Stimulated activated CD8-positive, alpha-beta memory T cell treated with anti-CD3 and anti-CD28 coated beads, Interleukin-15, amount 100 ng/mL, for 1 hour (primary cell): ENCODE results near the gene TTC23L.
"Not testable (repeated sequence)": the region's sequence is repeated elsewhere in the genome, so short reads cannot be mapped to it uniquely, and the experiment has no call there.

ENCODE experiments used
- DNase-seq: peaks from one replicate; pipeline ENCODE4 v3.0.0-alpha.2; 2020; ENCODE audit warnings: low read depth

The TTC23L gene, protein sequence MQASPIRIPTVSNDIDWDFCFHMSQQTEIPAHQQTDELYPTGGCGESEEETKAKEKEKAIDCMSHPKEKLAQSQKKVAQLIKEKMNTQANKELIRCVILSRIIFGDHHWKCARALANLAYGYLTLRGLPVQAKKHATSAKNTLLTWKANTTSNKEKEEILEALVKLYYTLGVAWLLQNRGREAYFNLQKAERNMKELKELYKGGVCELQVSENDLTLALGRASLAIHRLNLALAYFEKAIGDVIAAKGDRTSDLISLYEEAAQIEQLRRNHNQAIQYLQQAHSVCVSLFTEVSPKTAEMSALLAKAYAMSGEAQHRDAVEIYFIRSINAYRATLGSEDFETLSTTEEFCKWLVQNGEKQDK

DNA sequence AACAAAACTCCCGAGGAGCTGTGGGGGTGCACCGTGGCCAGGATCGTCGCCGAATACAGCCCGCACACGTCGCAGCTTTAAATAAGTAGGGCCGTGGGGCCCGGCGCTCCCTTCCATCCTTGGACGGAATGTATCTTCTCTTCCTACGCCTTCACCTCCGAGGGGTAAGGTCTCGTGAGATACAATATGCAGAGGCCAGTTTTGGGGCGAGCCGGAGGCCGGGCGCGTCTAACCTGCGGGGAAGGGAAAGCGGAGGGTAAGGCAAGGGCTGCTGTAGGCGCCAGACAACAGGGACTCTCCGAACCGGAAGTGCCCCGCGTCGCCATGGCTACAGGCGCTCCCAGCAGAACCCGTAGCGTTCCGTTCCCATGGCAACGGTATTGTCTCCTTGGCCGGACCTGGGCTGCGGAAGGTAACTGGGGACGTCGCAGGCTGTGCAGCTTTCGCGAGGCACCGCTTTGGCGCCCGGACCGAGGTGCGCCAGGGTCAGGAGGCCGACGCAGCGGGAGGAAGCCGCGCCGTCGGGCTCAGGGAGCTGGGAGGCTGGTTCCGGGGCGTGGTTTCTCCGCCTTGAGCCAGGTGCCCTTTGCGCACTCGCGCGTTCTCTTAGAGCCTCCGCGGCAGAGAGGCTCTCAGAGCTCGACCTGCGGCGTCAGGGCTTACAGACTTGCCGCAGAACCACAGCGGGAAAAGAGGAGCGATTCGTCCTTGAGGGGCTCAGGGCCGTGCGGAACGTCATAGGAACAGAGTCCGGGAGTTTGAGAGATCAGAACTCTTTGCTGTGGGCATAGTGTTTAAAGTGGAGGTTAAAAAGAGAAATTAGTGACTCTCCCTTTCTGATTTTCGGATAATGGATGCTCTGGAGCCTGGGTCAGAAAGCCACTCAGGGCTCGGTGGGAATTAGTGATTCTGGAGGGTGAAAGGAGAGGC, at the start of gene TTC23L:
TSS of gene TTC23L (plus strand) at position 380 of the 930 bp plus-strand sequence. CDS start 1,508 bp downstream, outside the sequence.
- peak; percentile 74 for DNase-seq

DNA sequence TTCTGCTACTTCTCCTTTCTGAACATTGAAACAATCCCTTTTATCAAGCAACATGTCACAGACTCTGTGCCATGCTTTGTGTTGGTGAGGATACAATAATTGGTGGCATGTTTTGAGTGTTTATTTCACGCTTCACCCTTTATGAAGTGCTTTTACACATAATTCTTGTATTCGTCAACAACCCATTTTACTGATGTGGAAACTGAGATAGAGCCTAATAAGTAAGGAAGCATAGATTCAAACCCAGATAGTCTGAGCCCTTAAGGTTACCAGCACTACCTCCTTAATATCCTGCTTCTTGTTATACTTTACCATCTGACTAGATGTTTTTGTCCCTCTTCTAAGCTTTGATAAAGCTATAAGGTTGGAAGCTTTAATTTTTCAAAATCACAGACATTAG, 49.3 kb upstream of the TTC23L start:
- no peak for DNase-seq

DNA sequence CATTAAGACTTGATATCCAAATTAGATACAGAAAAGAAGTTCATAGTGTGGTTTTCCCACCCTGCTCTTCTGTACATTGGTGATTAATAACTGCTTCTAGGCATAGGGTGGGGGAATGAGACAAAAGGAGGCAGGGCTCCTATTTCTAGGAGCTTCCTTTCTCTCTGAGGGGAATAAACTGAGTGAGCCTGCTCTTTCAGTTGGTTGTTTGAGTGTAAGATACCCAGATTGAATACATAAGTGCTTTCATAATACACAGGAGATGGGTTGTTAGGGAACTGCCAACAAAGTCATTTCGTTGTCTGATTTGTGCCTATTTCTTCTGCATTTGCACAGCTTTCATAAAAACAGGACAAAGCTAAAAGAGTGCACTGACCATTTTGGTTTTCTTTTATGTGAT, 48.9 kb upstream of the TTC23L start:
- DNase-seq: no peak

DNA sequence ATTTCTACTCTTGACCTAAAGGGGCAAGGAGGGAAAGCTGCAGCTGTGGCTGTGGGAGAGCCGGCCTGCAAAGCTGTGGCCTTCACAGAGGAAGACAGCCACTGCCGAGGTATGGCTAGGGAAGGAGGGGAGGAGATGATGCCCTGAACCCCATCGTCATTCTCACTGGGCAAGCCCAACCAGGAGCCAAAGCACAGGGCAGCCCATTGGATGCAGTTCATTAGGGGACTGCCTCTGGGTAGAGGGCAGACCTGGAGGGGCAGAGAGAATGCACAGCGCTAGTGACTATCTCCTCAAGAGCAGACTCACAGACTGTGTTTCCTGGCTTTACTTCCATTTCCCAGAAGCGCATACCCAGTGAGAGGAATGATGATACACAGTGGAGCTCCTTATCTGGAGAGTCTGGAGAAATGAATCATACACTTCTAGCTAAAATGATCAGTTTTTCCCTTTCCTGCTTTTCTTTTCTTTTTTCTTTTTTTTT, 47.2 kb upstream of the TTC23L start:
- no peak for DNase-seq

DNA sequence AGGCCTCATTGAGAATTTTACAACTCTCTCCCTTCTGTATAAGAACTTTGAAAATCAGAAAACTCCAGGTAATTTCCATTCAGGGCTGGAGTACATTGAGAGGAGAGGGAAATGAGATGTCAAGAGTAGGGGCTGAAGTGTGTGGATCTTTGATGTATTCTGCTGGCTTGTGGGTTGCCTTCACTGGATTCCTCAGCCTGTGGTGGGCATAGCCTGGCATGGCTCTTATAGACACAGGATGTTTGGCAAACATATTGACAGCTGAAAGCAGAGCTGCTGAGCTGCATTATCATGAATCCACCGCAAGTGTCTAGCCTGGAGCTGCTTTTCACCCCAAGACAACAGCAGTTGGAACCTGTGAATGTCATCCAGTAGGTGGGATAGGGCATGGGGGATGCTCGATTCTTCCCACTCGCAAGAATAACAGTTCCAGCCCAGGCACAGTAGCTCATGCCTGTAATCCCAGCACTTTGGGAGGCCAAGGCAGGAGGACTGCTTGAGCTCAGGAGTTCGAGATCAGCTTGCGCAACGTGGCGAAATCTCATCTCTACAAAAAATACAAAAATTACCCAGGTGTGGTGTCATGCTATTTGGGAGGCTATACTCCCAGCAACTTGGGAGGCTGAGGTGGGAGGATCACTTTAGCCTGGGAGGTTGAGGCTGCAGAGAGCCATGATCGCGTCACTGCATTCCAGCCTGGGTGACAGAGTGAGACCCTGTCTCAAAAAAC, 36.0 kb upstream of the TTC23L start:
- no peak for DNase-seq

DNA sequence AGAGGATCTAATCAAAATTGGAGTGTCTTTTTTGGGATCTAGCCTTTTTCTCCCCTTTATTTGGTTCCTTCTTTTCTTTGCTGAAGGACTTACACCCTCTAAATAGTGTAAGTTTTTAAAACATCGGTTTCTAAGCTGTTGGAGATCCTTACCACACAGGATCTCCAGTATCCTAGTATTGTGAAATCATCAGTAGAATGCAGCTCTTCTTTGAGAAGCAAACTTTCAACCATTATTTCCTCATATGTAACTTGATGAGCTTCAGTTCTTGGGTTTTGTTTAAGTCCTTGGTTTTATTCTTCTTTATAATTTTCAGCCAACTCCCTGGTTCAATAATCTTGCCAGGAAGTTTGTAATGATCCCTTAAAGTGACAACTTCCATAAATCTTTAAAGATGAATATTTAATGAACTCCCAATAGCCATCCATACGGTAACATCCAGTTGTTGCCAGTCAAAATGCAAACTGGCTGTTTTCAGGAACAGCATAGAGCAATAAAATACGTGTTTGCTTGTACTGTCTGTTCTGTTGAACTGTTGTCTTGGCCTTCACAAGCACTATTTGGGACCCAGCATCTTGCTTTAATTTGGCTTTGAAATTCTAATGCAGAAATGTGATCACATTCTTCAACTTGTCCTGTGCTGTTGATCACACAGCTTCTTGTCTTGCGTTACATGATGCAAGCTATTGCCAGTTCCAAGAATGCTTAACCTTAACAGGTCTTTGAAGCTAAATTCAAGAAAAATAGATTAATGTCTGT, 34.8 kb upstream of the TTC23L start:
- DNase-seq: no peak

DNA sequence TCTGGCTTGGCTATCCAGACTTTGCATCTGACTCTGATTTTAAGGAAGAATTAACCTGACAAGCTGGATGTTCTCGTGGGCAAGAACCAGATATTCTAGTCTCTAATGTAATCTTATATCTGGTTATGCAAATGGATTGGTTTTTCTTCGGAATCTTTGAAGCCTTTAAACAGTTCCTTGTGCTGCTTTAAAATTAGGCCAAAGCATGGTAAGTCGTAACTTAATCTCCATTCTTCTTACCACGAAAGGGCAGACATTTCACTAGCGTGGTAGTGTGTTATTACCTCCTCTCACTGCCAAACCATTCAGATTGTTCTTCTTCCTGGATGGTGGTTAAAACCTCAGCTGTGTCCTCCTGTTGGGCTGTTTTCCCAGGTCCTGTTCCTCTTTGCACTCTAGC, 34.1 kb upstream of the TTC23L start:
- DNase-seq: no peak

DNA sequence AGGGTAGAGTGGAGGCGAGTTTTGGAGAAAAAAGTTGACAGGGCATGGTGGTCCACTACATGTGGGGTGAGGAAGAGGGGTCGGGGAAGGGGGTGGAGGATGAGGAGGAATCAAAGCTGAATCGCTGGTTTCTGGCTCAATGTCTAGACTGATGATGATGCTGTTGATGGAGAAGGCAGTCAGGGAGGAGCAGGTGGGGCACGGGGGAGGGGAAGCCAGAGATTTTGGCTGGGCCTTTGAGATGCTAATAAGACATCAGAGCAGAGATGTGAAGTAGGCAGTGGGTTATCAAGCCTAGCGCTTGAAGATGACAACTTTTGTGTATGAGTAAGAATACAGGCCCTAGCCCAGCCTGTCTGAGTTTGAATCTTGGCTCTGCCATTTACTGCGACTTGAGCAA, 32.4 kb upstream of the TTC23L start:
- no peak for DNase-seq

DNA sequence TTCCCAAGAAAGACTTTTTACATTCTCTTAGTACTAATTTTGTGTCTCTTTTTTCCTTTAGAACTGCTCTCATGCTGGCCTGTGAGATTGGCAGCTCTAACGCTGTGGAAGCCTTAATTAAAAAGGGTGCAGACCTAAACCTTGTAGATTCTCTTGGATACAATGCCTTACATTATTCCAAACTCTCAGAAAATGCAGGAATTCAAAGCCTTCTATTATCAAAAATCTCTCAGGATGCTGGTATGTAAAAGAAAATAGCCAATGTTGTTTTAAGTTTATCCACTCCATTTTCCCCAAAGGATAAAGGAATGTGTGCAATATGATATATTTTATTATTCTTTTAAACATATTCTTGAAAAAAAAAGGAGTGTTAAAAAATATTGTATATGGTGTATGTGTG, 27.3 kb upstream of the TTC23L start:
- DNase-seq: no peak

DNA sequence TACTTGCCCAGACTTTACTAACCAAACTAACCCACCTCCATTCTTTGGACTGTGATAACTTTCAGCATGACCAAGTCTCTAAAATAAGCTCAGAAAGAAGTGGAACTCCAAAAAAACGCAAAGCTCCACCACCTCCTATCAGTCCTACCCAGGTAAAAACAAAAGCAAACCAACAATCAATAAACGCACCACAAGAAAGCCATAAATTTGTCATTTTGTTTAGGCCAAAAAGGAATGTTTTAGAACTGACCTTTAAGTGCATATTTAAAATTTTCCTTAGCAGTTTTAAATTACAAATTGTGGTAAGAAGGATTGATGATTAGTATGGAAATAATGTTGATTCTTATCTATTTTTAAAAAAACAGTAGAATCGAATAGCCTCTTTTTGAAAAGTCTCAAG, 25.5 kb upstream of the TTC23L start:
- no peak for DNase-seq

DNA sequence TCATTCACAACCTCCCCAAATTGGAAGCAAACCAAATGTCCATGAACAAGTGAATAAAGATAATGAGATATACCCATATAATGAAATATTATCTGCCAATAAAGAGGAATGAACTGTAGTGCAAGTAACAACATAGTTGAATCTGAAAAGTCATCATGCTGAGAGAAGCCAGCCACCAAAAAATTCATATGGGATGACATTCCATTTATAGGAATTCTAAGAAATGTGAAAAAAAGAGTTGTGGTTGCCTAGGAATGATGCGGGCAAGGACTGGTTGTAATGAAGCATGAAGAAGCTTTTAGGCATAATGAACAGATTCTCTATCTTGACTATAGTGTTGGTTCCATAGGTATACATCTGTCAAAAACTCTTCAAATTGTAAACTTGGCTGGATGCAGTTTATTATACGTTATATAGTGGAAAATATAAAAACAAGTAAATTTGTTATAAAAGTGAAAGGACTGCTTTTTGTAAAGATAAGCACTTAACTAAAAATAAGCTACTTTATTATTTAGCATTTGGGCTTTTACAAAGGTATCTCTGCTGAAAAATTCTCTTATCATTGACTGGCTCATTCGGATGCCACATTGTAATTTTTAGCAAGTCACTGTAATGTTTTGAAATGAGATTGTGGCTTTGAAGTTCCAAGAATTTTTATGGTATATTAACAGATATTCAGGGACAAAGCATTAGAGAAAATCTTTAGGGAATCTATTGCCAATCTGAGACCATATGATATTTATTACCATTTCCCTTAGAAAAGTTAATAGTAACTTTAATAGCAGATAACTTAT, 21.2 kb upstream of the TTC23L start:
- no peak for DNase-seq

DNA sequence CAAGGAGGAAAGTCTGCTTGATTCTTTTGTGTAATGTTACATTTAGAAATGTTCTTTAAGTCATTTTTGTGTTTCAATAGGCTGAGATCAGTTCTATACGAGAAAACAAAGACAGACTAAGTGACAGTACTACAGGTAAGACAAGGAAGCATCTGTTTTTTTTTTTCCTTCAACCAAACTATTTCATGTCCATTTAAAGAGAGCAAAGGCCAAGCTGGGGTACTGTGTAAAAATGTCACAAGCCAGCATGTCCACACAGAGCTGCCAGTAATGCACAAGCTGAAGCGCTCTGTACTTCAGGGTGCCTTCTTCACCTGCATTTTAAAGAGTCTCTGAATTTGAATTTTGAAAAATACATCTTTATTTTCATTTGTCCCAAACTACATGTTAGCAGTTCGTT, 20.2 kb upstream of the TTC23L start:
- DNase-seq: no peak

DNA sequence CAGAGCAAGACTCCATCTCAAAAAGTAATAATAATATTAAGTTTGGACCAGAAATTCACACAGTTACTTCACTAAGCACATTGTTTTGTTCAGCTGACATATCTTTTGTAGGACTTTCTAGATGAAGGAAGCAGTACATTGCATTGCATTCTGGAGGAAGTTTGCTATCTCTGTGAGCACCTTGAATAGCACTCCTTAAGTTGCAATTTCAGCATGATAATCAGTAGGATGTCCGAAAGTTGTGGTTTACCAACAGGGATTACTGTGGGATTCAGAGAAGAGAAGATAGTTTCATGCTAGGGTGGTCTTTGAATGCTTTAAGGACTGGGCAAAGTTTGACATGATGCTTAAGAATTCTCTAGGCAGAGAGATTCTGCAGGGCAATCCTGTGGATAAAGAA, 18.4 kb upstream of the TTC23L start:
- DNase-seq: no peak

DNA sequence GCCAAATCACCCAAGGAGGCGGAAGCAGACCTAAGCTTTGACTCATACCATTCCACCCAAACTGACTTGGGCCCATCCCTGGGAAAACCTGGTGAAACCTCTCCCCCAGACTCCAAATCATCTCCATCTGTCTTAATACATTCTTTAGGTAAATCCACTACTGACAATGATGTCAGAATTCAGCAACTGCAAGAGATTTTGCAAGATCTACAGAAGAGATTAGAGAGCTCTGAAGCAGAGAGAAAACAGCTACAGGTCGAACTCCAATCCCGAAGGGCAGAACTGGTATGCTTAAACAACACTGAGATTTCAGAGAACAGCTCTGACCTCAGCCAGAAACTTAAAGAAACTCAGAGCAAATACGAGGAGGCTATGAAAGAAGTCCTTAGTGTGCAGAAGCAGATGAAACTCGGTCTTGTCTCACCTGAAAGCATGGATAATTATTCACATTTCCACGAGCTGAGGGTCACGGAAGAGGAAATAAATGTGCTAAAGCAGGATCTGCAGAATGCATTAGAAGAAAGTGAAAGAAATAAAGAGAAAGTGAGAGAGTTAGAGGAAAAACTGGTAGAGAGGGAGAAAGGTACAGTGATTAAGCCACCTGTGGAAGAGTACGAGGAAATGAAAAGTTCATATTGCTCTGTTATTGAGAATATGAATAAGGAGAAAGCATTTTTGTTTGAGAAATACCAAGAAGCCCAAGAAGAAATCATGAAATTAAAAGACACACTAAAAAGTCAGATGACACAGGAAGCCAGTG, 15.8 kb upstream of the TTC23L start:
- no peak for DNase-seq

DNA sequence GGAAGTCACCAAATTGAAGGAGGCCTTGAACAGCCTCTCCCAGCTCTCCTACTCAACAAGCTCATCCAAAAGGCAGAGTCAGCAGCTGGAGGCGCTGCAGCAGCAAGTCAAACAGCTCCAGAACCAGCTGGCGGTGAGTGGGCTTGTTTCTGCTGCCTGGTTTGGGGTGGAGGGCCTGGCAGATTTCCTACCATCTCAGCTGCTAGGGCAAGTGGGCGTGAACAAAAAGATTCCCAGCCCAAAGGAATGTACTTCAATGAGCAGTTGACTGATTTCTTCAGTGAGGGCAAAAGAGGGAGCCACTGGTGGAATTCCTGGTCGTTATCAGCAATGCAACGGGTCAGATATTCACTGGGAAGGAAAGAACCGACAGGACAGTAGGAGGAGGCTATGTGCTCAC, 12.6 kb upstream of the TTC23L start:
- DNase-seq: no peak

DNA sequence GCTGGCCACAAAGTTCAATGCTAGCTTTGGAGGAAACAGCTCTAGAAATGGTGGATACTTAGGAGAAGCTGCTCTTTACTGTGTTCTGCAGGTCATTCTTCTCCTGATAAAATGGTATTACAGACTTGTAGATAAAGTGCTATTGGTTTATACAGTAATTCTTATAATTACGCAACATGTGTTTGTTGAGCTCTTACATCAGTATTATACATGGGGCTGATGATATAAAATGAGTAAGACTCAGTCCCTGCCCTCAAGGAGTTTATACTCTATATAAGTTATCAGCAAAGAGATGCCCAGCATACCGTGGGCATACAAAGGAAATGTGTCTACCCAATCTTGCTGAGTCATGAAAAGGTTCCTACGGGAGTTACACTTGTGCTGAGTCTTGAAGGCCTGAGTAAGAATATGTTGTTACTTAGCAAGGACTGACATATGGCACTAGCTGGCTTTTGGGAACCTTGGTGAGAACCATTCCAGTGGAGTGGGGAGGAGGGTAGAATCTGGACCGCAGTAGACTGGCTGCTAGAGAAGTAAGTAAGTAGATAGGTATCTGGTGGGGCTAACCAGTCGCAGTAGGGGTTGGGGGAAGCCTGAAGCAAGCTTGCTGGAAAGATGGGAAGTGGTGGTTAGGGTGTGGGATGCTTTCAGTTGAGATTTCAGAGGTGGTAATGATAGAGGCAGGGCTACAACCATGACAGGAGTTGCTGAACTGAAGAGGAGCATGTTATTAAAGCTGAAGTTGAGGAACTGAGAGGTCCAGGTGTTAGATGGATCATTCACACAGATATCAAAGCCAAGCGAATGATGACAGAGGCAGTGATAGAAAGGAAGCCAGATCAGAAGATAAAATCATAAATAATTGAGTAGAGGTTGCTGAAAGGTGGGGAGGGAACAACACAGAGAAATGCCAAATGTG, 11.1 kb upstream of the TTC23L start:
- DNase-seq: no peak

DNA sequence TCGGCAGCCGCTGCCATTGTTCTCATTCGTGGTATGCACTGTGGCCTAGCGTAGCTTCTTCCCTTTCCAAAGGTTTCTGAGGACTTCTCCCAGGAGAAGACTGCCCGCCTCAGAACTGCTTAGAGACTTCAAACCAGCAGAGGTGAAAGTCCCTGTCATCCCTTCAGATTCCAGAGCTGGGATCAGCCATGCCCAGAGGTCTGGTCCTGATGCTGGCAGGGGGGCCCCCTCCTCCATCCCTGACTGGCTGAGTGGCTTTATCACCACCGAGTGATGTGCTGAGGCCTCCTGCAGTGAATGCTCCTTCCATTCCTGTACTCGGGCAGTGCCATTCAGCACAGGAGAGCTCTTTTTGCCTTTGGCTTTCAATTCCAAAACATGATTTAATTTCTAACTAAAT, 8.1 kb upstream of the TTC23L start:
- not testable (repeated sequence) for DNase-seq

DNA sequence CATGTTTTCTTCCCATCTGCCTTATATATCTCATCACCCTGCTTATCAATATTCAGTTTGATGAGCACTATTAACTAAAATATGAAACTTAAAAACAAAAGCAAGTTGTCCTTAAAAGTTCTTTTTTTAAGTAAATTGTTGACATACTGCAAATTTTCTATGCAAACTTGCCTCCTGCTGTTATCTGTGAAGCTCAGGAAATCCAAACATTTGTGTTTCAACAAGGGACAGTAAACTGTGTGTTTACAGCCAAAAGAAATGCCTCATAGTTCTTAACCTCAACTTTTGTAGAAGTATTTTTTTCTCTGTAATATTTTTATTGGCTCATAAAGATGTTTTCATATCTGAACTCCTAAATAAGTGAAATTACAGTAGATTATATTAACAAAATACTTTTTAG, 7.7 kb upstream of the TTC23L start:
- no peak for DNase-seq

DNA sequence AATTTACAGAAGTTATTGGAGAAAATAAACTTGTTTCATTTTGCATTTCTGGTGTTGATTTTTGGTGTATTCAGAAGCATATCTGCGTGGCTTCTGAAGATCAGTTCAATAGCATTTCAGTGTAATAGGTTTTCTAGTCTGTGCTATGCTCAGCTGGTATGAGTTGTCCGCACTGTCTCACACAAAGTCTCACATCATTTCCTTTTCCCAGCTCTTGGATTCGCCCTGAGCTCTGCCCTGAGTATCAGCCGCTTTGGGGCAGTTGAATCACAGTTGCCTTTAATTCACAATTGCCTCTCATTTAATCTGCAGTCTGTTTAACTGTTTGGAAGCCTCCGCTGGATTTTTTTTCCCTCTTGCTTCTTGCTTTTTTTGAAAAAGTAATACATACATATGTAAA, 6.4 kb upstream of the TTC23L start:
- no peak for DNase-seq
